Astrocyte (in vitro differentiated cells and primary cell): ENCODE results near the gene ERN1. TPM values are rescaled to one million over a fixed set of nuclear protein-coding genes. Genes with fewer than 3 reads are reported as not detected.

ENCODE experiments used
- total RNA-seq: library from RNA; stranded (reverse); gene quantifications from 2 replicates; pipeline ENCODE4 v1.2.1, GENCODE V29; 2021

ERN1 gene
- total RNA-seq, 1 donor from 2014 or later = 11.7 TPM

Other genes with a start within 250 kb of the ERN1 start
- not detected in 2 replicates for gene GH2, start 248.2 kb downstream of the ERN1 start, total RNA-seq
- 8.9 and 15.5 TPM in 2 replicates for gene CSH1, start 233.6 kb downstream of the ERN1 start, total RNA-seq
- not detected in 2 replicates for gene CSHL1, start 218.9 kb downstream of the ERN1 start, total RNA-seq
- not detected in 2 replicates for gene GH1, start 211.3 kb downstream of the ERN1 start, total RNA-seq
- gene CD79B, start 197.8 kb downstream of the ERN1 start, total RNA-seq = 0.25 TPM in 1 of 2 replicates, not detected in the other
- 0.22 and 0.43 TPM in 2 replicates for gene SCN4A, start 157.2 kb downstream of the ERN1 start, total RNA-seq
- gene PRR29, start 131.8 kb downstream of the ERN1 start, total RNA-seq = 0.54 and 0.94 TPM in 2 replicates
- gene ICAM2, start 109.5 kb downstream of the ERN1 start, total RNA-seq = not detected in 2 replicates
- 56.1 and 58.2 TPM in 2 replicates for gene TEX2, start 133.1 kb upstream of the ERN1 start, total RNA-seq